Activated CD8-positive, alpha-beta memory T cell treated with anti-CD3 and anti-CD28 coated beads for 48 hours (primary cell): ENCODE measurements around the gene SH3RF3.
"Not testable (repeated sequence)": the region's sequence is repeated elsewhere in the genome, so short reads cannot be mapped to it uniquely, and the experiment has no call there.

Source experiments
- DNase-seq, 3 experiments: peaks; one replicate each; pipeline ENCODE4 v3.0.0-alpha.2; 2020; ENCODE audit warnings: low read depth in 2 of 3, low spot score in 2 of 3

Gene SH3RF3

DNA sequence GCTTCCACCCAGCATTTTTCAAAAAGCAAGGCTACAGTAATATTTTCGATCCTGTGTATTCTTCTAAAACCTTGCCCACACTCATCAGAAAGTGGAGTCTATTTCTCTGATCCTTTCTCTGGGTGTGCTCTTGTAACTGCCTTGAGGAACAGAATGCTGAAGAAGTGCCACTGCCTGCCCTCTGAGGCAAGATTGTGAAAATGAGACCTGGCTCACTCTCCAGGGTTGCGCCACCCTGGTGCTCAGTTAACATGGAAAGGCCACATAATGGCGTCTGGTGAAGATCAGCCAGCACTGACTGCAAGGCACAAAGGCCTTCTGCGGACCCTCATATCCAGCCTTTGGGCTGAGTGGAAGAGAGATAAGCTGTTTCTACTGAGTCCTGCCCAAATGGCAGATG is 11.2 kb upstream of the SH3RF3 start:
- no peak for DNase-seq

DNA sequence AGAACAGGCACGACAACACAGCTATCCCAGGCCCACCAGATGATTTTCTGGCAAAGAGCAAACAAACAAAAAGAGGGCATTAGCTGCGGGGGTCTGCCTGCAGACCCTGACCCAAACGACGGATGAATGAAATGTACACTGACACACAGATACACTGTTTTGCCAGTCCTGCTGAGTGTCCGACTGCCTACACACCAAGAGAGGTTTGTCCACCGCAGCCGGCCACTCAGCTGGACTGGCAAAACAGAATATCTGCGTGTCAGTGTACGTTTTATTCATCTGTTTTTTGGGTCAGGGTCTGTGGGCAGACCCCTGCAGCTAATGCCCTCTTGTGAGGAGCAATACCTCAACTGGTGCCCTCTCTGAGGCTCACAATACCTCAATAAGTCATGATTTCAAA is 10.7 kb upstream of the SH3RF3 start:
- no peak for DNase-seq

DNA sequence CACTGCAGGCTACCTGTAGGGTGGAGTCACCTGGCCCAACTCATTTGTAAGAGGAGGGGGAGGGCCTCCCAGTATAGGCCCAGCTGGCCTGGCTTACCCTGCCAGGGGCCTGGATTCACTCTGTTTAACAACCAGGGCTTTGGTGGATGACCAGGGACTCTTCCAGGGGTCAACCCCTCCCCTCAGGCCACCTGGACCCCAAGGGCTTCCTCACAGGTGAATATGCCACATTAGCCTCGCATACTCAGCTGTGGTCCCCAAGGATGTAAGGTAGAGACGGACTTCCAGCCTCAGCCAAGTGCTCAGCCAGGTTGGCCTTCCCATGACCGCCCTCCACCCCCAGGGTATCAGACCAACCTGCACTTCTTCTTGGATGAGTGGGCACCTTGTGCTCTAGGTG is 8.8 kb upstream of the SH3RF3 start:
- DNase-seq: no peak

DNA sequence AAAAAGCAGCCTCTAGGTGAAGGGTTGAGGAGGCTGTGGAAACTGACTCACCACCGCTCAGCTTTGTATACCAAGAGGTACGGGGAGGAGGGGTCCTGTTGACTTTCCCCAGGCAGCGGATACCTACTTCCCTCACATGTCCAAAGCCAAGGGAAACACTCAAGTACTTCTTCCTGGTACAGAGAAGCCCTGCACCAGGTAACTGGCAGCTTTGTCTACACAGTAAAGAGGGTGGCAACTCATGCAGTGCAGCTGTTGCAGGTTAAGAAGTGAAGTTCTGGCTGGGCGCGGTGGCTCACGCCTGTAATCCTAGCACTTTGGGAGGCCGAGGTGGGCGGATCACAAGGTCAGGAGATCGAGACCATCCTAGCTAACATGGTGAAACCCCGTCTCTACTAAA is 8.3 kb upstream of the SH3RF3 start:
- not testable (repeated sequence) for DNase-seq

DNA sequence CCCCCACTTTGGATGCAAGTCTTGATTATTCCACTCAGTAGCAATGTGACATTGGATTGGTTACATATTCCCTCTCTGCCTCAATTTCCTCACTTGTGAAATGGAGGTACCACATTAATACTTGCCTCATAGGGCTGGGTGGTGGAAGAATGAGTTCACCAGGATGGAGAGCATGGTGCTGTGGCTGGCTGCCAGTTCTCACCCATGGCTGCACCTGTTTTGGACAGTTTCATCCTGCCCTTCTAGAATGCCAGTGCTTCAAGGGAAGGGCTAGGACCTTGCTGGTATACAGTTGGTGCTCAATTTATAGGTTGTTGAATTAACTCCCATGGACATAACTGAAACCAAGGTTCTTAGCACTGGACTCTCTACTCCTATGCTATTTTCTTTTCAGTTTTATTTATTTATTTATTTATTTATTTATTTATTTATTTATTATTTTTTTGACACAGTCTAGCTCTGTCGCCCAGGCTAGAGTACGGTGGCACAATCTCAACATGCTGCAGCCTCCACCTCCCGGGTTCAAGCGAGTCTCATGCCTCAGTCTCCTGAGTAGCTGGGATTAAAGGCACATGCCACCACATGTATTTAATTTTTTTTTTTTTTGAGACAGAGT is 5.3 kb upstream of the SH3RF3 start:
- no peak for DNase-seq

DNA sequence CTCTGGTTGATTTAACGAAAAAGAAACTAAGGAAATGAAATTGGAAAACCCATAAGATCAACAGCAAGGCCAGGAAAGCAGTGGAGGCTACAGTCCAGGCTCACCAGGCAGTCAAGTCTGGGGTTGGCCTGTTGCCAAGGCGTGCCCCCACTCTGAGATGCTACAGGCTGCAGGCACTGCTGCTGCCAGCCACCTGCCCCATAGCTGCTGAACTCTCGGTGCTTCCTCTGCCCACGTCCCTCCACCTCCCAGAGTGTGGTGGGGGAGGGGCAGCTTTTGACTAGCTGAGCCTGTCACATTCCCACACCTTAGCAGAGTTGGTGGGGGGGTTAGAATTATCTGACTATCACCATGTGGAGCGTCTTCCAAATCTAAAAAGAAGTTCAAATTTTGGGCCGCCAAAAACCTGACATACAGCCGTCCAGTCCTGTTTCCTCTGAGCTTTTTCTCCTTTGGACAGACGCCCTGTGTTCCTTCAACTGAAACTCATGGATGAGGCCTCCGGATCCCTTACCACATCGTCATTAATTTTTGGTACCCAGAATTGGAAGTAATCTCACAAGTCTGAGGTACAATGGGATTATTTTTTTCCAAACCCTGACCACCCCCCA is 3.9 kb upstream of the SH3RF3 start:
- DNase-seq: no peak

DNA sequence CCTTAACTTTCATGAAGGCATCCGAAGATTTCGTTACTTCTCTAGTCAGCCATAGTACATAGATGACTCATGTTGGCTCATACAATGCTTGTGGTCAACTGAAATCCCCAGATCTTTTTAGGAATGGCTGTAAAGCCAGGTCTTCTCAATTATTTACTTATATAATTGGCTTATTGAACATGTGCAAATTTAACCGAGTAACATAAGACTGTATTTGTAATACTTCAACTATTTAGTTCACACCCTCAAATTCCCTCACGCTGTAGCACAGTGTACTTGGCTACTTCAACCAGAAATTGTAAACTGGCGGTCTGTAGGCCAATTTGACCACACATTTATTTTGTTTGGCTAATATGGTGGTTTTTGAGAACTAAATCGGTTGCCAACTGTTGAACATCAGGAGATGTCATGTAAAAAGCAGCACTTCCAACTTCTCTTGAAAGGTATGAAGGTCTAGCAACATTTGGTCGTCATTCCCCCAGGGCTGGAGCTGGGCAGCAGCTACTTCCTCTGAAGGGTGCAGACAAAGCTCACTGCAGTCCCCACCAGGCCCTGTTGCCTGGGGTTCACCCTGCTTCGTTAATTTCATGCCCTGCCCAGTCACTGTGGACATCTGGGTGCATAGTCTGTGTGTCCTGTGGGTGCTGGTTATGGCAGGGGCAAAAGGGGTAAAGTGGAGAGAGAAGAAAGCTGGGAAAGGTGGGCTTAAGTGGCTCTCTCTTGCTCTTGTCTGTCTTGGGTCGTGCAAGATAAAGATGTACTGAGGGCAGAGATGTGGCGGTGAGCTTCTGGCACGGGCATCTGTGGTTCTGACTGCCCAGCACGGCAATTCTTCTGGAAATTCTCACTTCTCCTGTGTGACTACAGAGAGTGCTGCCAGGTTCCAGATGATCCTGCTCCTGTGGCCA is 3.2 kb upstream of the SH3RF3 start:
- DNase-seq: no peak

DNA sequence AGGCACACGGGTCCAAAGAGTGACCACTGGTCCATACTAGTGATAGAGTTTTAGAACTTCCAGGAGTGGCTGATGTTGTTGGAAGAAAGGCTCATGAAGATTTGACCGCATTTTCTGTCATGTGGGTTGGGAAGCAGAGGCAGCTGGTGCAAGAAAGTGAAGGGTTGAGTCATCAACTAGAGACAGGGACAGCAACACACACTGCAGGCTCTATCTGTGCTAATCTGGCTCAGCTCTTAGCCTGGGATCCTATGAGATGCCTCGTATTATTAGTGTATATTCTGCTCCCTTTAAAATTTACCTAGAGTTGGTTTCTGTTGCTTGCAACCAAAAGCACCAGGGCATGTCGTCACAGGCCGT is 2.5 kb upstream of the SH3RF3 start:
- no peak for DNase-seq

DNA sequence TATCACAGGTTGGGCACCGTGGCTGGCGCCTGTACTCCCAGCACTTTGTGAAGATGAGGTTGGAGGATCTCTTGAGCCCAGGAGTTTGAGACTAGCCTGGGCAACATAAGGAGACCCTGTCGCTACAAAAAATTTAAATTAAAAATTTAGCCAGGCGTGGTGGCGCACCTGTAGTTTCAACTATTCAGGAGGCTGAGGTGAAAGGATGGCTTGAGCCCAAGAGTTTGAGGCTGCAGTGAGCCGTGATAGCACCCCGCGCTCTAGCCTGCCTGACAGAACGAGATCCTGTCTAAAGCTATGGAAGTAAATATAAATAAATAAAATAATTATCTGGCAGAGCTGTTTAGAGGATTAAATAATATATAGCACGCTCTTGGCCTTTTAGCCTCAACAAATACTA is 1.4 kb upstream of the SH3RF3 start:
- no peak for DNase-seq

DNA sequence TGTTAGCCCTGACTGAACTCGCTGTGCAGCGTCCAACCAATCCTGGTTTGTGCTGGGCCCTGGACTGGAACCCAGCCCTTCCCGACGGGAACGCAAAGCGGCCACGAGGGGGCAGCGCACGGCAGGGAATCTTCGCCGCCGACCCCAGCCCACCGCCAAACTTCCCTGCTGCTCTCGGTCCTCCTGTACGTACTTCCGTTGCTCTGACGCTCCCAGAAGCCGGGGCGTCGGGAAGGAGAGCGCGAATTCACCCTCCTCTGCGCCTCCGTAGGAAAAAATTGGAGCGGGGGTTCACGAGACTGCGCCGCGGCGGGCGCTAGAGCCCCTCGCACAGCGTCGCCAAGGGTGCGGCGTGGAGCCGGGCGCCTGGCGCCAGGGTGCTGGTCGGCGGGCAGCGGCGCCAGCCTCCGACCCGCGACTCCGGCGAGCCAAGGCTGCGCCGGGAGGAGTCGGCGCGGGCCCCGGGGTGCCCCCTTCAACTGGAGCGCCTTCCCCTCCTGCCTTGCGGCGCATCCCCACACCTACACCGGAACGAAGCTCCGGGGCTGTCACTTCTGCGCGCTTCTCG is 873 bp upstream of the SH3RF3 start:
- peak; percentile 49 to 50 (median 50) for DNase-seq

DNA sequence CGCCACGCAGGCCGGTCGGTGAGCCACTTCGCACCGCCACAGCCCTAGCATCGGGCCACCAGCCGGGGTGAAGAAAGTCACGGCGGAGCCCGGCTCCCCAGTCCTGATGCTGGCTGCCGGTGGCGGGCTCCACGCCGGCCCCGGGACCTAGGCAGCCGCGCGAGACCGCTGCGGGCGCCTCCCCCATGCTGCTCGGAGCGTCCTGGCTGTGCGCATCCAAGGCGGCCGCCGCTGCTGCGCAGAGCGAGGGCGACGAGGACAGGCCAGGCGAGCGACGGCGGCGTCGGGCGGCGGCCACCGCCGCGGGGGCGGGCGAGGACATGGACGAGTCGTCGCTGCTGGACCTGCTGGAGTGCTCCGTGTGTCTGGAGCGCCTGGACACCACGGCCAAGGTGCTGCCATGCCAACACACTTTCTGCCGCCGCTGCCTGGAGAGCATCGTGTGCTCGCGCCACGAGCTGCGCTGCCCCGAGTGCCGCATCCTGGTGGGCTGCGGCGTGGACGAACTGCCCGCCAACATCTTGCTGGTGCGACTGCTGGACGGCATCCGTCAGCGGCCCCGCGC is 433 bp downstream of the SH3RF3 start:
- DNase-seq: peak in 1 of 3 experiments; percentile 19

DNA sequence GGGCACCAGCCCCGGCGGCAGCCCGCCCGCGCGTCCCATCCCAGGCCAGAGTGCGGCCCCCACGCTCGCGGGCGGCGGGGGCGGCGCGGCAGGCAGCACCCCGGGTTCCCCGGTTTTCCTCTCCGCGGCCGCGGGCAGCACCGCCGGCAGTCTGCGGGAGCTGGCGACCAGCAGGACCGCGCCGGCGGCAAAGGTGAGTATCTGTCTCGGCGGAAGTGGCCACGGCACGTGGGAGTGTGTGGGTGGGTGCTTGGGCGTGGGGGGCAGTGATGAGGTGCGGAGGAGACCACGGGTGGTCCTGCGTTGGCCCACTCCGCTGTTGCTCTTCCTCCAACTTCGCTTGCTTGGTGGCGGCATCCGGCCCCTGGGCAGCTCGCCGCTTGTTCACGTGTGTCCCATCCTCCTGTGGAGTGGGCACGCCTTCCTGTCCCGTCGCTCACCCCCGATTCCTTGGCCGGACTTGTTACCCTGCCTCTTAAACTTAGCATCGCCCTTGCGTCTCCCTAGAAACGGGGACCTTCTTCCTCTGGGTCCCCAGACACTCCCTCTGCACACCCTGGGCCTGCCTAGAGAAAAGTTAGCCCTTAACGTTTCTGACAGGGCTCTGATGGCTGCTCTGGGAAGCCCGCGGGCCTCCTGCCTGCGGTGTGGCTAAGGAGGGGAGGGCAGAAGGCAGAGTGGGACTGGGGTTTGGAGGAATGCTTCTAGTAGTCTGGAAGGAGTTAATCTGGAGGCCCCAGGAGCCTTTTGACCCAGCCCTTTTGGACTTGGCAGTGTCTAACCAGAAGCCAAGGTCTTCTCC is 1.1 kb downstream of the SH3RF3 start:
- no peak for DNase-seq

DNA sequence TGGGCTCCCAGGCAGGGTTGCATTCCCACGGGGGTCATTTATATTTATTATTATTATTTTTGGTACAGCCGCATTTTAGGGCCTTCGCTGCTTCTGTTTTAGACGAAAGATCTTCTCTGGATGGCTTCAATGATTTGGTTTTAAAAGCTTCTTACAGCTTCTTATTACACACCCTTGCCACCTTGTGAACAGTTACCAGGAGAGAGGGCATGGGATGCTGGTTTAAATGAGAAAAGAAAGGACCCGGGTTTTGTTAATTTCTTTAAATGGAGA is 1.7 kb downstream of the SH3RF3 start:
- no peak for DNase-seq

DNA sequence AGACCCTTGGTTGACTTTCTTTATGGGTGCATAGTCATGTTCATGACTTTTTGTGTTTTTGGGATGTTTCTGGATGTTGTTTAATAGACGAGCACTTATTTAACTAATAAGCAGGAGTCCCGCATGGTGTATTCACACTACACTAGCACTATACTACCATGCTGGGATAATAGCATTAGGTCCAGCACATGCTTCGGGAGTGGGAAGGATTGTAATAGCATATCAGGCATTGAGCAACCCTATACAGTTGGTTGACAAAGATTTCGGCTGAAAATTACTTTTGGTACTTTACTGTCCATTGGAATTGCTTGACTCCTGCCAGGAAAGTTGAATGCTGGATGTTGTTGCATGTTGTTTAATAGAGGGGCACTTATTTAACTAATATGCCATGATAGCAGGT is 2.8 kb downstream of the SH3RF3 start:
- no peak for DNase-seq

DNA sequence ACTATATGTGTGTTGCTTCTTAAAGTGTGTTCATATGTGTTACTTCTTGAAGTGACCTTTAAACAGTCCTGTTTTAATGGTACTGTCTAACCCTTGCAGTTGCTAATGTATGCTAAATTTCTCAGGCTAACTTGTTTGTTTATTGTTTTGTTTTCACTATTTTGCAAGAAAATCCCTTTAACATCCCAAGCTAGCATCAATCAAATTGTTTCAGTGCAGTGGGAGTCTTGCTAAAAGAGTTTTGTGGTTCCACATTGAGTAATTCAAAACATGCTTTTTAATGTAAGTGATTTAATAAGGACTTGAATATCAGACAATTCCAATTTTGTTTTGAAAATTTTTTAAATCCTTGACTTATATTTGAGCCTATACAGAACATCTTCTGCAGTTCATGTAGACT is 3.6 kb downstream of the SH3RF3 start:
- no peak for DNase-seq

DNA sequence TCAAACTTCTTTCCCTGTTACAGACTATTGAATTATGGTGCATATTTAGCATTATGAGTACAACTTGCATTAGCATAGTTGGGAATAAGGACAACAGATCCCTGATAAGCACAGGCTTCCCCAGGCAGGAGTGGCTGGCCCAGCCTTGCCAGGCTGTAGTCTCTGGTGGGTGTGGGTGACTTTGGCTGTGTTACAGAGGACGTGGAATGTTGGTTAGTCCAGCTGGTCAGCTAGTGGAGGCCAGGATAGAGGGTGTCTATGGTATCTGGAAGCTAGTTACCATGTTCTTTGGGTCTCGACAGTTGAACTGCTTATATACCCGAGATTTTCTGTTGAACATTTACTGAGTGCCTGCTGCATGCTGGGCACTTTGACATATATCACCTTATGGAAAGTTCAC is 4.7 kb downstream of the SH3RF3 start:
- no peak for DNase-seq

DNA sequence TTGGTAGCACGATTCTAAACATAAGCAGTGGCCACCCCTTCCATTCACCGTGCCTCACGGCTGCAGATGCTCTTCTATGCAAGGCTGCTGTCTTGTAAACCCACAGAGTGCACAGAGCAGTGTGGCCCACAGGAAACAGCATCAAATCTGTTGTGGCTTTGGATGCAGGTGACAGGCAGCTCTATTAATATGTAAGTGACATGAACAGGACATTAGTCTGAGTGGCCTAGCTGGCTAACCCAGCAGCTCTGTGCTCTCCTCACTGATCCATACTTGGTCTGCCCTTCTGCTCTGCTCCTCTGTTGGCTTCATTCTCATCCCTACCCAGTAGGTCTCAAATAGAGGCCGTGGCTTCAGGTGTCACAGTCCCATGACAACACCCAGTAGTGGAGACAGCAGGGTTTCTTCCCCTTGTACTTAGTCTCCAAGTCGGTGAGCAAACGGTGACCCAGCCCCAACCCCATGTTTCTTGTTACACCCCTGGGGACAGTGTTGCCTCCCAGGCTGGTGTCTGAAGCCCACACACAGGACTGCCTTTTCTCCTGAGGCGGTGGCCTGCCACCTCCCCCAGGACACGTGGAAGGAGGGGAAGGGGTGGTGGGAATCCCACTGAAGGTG is 5.8 kb downstream of the SH3RF3 start:
- DNase-seq: no peak

DNA sequence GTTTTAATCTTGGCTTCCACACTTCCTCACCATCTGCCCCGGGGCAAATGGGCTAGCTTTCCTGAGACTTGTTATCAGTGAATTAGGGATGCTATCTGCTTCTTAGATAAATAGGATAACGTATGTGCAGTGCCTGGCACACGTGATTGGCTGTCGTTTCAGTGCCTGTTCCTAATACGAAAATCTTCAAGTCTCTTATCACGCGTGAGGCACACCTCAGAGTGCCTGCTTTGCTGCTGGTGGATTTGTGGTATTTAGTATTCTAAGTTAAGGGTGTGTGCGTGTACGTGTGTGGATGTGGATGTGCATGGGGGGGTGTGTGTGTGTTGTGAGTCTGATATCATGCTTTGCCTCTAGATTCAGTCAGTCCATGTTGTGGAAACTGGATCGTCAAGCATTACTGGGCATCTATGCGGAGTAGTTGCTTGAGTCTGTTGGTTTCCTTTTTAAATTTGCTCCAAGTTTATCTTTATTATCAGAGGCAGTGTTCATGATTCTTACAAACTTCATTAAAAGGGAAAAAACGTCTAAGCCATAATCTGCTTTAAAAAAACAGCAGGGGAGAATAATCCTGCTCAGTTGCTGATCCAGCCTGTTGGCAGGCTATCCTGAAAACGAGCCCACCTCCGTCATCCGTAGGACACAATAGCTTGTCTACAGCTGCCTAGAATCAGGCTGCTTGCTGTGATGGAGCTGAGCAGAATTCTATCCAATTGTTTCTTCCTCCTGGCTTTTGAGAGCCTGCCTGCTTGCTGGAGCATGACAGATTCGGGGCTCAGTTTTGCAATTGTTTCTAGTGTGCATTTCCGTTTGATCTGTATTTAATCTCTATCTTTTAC is 6.6 kb downstream of the SH3RF3 start:
- no peak for DNase-seq

DNA sequence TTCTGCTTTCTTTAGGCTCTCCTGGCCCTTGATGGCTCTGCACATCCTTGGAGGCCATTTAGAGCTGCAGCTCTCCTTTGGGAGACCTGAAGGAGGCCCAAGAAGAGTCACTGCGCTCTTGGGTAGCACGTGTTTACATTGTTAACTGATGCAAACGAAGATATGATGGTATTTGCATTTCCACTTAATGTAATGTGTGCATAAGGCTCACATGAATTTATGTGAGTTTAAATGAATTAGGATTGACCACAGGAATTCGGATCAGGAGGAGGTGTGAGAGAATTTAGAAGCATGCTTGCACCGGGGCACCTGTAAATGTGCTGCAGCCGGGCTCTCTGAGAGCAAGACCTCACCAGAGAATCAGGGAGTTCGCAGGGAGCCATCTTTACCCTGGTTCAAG is 7.5 kb downstream of the SH3RF3 start:
- DNase-seq: no peak

DNA sequence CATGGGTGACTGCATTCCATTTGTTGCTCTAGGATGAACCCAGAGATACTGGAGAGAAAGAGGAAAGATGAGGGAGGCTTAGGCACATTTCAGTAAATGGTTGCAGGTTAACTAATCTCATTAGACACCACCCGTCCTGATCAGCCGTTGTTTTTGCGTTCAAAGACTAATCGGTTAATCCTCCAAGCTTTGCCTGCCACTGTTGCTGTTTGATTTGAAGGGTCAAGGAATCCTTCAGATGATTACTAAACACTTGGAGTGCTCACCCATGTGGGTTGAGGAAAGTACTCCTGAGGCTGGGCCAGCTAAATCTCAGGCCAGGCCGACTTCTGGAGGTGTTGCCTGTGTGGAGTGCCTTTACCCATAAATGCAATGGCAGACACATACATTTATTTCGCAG is 8.6 kb downstream of the SH3RF3 start:
- DNase-seq: no peak
